Erythroblast (primary cell): ENCODE measurements around the gene IL13RA2.

Experiments used
- DNase-seq, 2 experiments: peaks; one replicate each; lab custom pipeline; 2025; lab: John Stamatoyannopoulos, UW
- GATA1 ChIP-seq: IDR thresholded peaks from 2 replicates; pipeline ENCODE4 v1.6.1; 2011; ENCODE audit warnings: low read depth, mild to moderate bottlenecking, control low read depth, low read length, moderate library complexity
- POLR2A ChIP-seq: IDR thresholded peaks from 2 replicates; pipeline ENCODE4 v1.6.1; 2011; ENCODE audit warnings: mild to moderate bottlenecking, low read length

IL13RA2 gene

DNA sequence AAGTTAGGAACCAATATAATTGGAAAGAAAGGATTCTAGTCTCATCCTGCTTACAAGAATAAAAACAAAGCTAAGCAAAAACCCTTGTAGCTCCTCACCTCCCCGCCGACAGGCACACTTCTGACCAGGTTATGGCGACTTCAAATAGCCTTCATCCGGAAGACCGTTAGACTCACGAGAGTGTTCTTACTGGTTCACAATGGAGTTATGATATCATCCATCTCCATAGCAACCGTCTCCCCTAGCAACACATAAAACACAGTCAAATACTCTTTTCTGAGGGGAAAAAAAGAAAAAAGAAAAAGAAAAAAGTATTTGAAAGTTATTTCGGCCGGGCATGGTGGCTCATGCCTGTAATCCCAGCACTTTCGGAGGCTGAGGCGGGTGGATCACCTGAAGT is at the start of gene IL13RA2:
Gene IL13RA2, minus strand, starts transcription at position 162 of the 400 bp plus-strand sequence. CDS start 347 bp downstream, outside the sequence.
- no peak for DNase-seq
- TF ChIP-seq GATA1 (no peak), POLR2A (no peak)

DNA sequence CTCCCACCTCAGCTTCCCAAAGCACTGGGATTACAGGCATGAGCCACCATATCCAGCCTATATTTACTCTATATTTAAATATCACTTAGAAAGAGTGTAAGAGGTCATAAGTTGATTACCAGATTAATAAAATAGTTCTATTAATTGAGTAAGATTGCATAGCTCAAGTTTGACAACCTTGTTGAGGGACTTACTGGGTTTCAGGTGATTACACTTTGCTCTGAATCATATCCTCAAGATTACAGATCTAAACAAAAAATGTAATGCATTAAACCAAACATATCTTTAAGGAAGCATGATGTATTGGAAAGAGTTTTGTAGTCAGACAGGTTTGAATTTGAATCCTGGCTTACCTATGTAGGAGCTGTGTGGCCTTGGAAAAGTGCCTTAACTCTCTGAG is 47.9 kb upstream of the IL13RA2 start:
- no peak for DNase-seq
- TF ChIP-seq GATA1 (no peak), POLR2A (no peak)

GRCh38 chrX:115060013-115060412 is 42.6 kb upstream of the IL13RA2 start:
- TF ChIP-seq GATA1 (no peak), POLR2A (no peak)

GRCh38 chrX:115058276-115058675 is 40.9 kb upstream of the IL13RA2 start:
- TF ChIP-seq GATA1 (no peak), POLR2A (no peak)
- no peak for DNase-seq

More at GRCh38 chrX:115060013-115060412, 42.6 kb upstream of the IL13RA2 start:
- DNase-seq: no peak

- TF ChIP-seq POLR2A: no peak
- TF ChIP-seq GATA1: no peak
- no peak for DNase-seq
These were observed 37.5 kb upstream of the IL13RA2 start for GRCh38 chrX:115054876-115055275.

- no peak for DNase-seq
- TF ChIP-seq POLR2A (no peak), GATA1 (no peak)
These were observed 35.8 kb upstream of the IL13RA2 start for GRCh38 chrX:115053223-115053622.

- DNase-seq: no peak
- TF ChIP-seq POLR2A (no peak), GATA1 (no peak)
These were observed 30.3 kb upstream of the IL13RA2 start for GRCh38 chrX:115047715-115048114.

DNA sequence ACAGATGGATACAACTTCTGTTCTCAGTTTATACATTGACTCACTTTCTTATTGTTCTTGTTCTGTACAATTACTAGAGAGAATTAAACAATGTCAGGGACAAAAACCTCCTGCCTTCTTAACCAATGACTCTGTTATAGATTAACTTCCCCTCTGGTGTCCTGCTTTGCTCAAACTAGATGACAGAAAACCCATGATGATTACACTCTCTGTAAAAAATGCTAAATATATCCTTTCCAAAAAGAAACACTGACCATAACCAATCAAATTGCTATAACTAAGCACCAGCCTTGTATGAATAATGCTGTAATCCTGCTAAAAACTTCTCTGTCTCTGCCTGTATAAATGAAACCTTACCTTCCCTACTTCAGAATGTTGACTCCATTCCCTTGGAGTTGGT is 29.8 kb upstream of the IL13RA2 start:
- no peak for DNase-seq
- TF ChIP-seq POLR2A (no peak), GATA1 (no peak)

DNA sequence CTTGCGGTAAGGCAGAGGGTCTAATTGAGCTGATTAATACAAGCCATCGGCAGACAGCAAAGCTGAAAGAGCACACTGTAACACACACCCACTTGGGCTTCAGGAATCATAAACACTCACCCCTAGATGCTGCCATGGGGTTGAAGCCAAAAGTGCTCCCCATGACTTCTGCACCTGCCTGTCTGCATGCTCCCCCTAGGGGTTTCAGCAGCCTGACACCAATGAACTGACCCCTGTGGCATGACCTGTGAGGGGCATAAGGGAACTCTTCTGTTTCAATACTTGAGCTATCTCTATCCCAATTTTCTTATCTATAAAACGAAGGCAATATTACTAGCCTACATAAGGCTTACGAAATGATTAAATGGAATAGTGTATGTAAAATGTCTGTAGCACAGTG is 23.0 kb upstream of the IL13RA2 start:
- no peak for DNase-seq

DNA sequence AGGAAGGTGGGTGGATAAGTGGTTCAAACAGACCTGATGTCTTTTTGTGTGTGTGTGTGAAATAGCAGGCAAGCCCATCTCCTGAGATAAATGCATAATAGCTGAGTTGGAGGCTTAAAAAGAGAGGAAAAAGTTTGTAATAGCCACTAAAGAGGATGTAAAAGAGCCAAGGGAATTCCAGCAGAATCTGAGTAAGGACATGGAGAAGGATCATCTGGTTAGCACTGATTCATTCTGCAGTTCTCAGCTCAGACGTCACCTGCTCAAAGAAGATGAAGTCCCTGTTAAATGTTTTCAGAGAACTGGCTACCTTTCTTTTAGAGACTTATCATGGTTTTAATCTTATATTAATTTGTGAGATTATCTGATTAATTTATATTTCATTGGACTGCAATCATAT is 21.0 kb upstream of the IL13RA2 start:
- TF ChIP-seq POLR2A: no peak
- no peak for TF ChIP-seq GATA1
- no peak for DNase-seq

More for the DNA sequence above, 23.0 kb upstream of the IL13RA2 start:
- TF ChIP-seq POLR2A: no peak
- TF ChIP-seq GATA1: no peak

GRCh38 chrX:115036029-115036428 is 18.6 kb upstream of the IL13RA2 start:
- no peak for TF ChIP-seq GATA1
- no peak for TF ChIP-seq POLR2A
- no peak for DNase-seq

GRCh38 chrX:115031989-115032388 is 14.6 kb upstream of the IL13RA2 start:
- no peak for TF ChIP-seq POLR2A
- no peak for TF ChIP-seq GATA1
- DNase-seq: no peak

- no peak for DNase-seq
- TF ChIP-seq GATA1 (no peak), POLR2A (no peak)
These were observed 13.2 kb upstream of the IL13RA2 start for GRCh38 chrX:115030625-115031024.

GRCh38 chrX:115029869-115030570 is 12.6 kb upstream of the IL13RA2 start:
- DNase-seq: no peak
- TF ChIP-seq GATA1 (no peak), POLR2A (no peak)

DNA sequence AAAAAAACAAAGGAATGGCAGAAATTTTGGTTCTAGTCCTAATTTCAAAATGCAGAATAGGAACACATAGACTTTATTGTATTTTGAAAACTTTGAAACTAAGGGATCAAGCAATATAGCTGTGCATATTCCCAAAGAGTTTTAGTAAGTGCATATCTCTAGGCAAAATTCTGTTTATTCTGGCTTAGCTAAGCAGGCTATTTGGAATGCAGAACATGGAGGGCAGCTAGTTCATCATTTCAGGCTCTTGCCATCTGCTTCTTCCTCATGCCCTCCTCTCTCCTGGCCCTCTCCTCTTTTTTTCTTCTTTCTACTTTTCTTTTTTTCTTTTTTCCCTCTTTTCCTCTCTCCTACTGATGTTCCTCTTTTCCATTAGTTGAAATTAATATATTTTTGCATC is 12.0 kb upstream of the IL13RA2 start:
- TF ChIP-seq GATA1 (no peak), POLR2A (no peak)
- no peak for DNase-seq

GRCh38 chrX:115023811-115024210 is 6.4 kb upstream of the IL13RA2 start:
- TF ChIP-seq GATA1 (no peak), POLR2A (no peak)
- DNase-seq: no peak
